ENCODE results near the gene CHST1. TPM values are rescaled to one million over a fixed set of nuclear protein-coding genes. Genes with fewer than 3 reads are reported as not detected.

Gene CHST1
- total and polyA plus RNA-seq, 2 donors (not counting 3 experiments of a cell fraction or from before 2014, with no cell fraction given) = 12.6 to 40.5 TPM

GRCh38 chr11:45687836-45688235, 22.4 kb upstream of the CHST1 start:
- dilution Hi-C loops (cut with MboI; ENCODE audit: extremely low pct_ligation_motif_present, low sequenced_read_pairs) (no loop called here), intact Hi-C loops (cut with micrococcal nuclease) (no loop called here)
- no peak overlapping the region for H3K27ac ChIP-seq (ENCODE audit: insufficient read depth, low read depth, low read length)
- H3K36me3 ChIP-seq (ENCODE audit: control insufficient read depth in 2 of 2, extremely low read depth in 1 of 2, insufficient read depth in 2 of 2, low read length in 2 of 2) = no peaks in the 10 kb centered on the region
- no peaks in the 10 kb centered on the region for H3K9me3 ChIP-seq (replicated peaks; ENCODE audit: control insufficient read depth, insufficient read depth, low read length)
- no peaks in the 10 kb centered on the region for H3K79me2 ChIP-seq (ENCODE audit: control insufficient read depth, insufficient read depth, low read length)
- DNase-seq (ENCODE audit: low read depth, low spot score) (no peak), FAIRE-seq (no peak)
- no peak overlapping the region for H2AFZ ChIP-seq (ENCODE audit: low read depth, low read length)
- ChIA-PET POLR2A (interaction anchor here (0.6 kb wide), 1 partner anchor 16 kb away, joined by 4 read pairs; no protein-coding TSS in a partner anchor), CTCF (no interaction called here)
- H3K4me3 ChIP-seq (replicated peaks in 1 of 3; ENCODE audit: insufficient read depth in 1 of 3, low read depth in 1 of 3, low read length in 3 of 3) = no peak overlapping the region
- H3K9me1 ChIP-seq (replicated peaks; ENCODE audit: control insufficient read depth, extremely low read depth, insufficient read depth, low read length) = no peaks in the 10 kb centered on the region
- H3K27me3 ChIP-seq (ENCODE audit: control insufficient read depth in 2 of 2, insufficient read depth in 2 of 2, low read length in 2 of 2) = peaks cover 9 to 21% of the 10 kb centered on the region in 2 experiments
- no peak overlapping the region for H3K4me2 ChIP-seq (ENCODE audit: insufficient read depth, low read length)
- BruUV-seq (replicated peaks) = no TSS peak
- no peaks in the 10 kb centered on the region for H3K4me1 ChIP-seq (ENCODE audit: control insufficient read depth, extremely low read depth, insufficient read depth, low read length)
- no peaks in the 10 kb centered on the region for H4K20me1 ChIP-seq (replicated peaks; ENCODE audit: control insufficient read depth, extremely low read depth, insufficient read depth, low read length)
- TF ChIP-seq POLR2A (IDR thresholded peaks at IDR 0.05; ENCODE audit: low read depth, low read length) (no peak), FOS (IDR thresholded peaks at IDR 0.05; ENCODE audit: borderline replicate concordance, insufficient read depth, low read length) (no peak), POLR2AphosphoS5 (IDR thresholded peaks at IDR 0.05; ENCODE audit: insufficient read depth, low read depth, low read length) (no peak), EZH2 (IDR thresholded peaks at IDR 0.05; ENCODE audit: borderline replicate concordance, low read depth, low read length, severe bottlenecking) (no peak), GATA2 (IDR thresholded peaks at IDR 0.05; ENCODE audit: insufficient read depth, insufficient read length, low read depth, low read length) (no peak), JUN (IDR thresholded peaks at IDR 0.05; ENCODE audit: borderline replicate concordance, insufficient read depth, insufficient read length, low read depth) (no peak), MYC (IDR thresholded peaks at IDR 0.05; ENCODE audit: low read depth, low read length) (no peak), MAX (IDR thresholded peaks at IDR 0.05; ENCODE audit: insufficient read depth, insufficient read length) (no peak), CTCF (IDR thresholded peaks at IDR 0.05; ENCODE audit: extremely low read depth in 1 of 2, insufficient read depth in 1 of 2, low read depth in 1 of 2, low read length in 2 of 2) (no peak)
- no peak overlapping the region for H3K9ac ChIP-seq (replicated peaks; ENCODE audit: extremely low read depth, insufficient read depth, low read length)

Data from endothelial cell of umbilical vein (primary cell).